ENCODE measurements around the gene SLC22A31.

DNA sequence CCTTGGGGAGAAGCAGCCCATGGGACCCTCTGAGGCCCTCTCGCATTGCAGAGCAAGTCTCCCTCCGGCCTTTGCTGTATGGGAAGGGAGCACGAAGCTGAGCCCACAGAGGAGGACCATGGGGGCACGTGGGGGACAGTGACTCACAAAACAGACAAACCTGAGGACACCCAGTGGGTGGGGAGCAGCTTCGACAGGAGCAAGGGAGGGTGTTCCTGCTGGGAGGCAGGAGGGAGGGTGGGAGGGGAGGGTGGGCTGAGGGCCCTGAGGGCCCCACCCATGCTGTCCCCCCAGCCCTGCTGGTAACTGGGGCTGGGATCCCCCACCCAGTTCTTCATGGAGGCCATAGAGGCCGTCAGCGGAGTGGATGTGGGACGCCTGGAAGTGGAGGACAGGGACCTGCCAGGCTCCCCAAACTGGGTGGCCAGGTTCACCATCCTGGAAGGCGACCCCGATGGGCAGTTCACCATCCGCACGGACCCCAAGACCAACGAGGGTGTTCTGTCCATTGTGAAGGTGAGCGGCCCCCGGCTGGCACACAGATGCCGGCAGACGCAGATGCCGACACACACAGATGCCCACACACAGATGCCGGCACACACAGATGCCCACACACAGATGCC, 12.5 kb downstream of the SLC22A31 start:
- TF ChIP-seq, protein P1, sequence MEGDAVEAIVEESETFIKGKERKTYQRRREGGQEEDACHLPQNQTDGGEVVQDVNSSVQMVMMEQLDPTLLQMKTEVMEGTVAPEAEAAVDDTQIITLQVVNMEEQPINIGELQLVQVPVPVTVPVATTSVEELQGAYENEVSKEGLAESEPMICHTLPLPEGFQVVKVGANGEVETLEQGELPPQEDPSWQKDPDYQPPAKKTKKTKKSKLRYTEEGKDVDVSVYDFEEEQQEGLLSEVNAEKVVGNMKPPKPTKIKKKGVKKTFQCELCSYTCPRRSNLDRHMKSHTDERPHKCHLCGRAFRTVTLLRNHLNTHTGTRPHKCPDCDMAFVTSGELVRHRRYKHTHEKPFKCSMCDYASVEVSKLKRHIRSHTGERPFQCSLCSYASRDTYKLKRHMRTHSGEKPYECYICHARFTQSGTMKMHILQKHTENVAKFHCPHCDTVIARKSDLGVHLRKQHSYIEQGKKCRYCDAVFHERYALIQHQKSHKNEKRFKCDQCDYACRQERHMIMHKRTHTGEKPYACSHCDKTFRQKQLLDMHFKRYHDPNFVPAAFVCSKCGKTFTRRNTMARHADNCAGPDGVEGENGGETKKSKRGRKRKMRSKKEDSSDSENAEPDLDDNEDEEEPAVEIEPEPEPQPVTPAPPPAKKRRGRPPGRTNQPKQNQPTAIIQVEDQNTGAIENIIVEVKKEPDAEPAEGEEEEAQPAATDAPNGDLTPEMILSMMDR (conservative IDR thresholded peaks at IDR 0.05; ENCODE audit: low read depth, low read length): no peak
- TF ChIP-seq EZH2 (IDR thresholded peaks at IDR 0.05; ENCODE audit: borderline replicate concordance, low read depth, low read length, poor library complexity, severe bottlenecking): no peak

Data from A673 (cell line).